Transverse colon (tissue), 3 donors: ENCODE measurements around the gene CARMIL3.

Experiments
- CTCF ChIP-seq, 5 experiments: fragments of 200-600 bp in 3 of 5; fragments of 450-650 bp in 2 of 5; sonication (generic) in 3 of 5; IDR thresholded peaks; 1 replicate in 2 of 5; 2 replicates in 3 of 5; pipeline ENCODE4 v1.5.1; 2016 to 2017; ENCODE audit warnings: antibody characterized with exemption in 5 of 5, inconsistent platforms in 3 of 5, mild to moderate bottlenecking in 2 of 5, moderate library complexity in 1 of 5
- EP300 ChIP-seq: sonication (generic); formaldehyde crosslinking; IDR thresholded peaks from one replicate; pipeline ENCODE4 v1.6.1; 2017; ENCODE audit warnings: antibody characterized with exemption, low read depth
- POLR2A ChIP-seq: fragments of 450-650 bp; IDR thresholded peaks from one replicate; pipeline ENCODE4 v1.6.1; 2016; ENCODE audit warnings: antibody characterized with exemption, mild to moderate bottlenecking, moderate library complexity

GRCh38 chr14:24071836-24072430 lies 20.1 kb downstream of the CARMIL3 start:
- TF ChIP-seq POLR2A (no peak), CTCF (IDR thresholded peaks at IDR 0.05) (no peak), EP300 (no peak)
